ENCODE results near the gene BMP5.

The BMP5 gene

DNA sequence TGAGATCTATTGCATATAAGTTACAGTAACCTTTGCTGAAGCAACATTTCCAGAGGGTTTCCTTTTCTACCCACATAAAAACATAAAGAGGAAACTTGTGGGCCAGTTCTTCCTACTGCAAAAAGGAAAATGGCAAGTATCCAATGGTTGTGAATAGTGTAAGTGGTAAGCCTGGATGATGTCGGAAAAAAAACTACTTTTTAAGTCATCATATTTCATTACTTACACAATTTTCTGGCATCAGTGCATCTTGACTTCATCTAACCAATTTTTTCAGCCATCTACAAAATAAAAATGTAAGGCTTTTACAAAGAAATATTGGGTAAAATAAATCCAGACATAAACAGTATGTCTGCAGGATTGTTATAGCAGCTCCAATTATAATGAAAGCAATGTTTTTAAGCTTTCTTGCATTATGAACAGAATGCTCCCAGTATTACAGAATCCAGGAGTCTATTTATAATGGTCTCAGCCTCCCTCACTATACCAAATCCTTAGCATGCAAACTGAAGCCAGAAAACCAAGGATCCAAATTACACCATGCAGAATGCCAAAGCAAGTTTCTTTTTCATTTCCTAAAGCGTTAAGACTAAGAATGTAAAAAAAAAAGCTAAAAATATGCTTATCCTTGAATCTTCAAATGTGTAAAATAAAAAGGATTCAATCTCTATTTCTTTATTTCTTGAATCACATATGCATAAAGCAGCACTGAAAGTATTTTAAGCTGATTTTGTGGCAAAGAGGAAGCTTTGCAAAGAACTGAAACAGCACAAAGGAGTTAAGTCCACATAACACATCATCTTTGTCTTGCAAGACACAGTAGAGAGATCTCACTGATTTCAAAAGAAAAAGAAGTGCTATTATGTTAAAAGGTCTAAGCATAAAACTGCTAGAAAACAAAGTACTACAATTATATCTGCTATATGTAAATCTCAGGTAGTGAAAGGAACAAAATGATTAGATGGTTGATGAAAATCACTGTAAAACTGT lies 169.6 kb downstream of the BMP5 start:
- no peak for DNase-seq

DNA sequence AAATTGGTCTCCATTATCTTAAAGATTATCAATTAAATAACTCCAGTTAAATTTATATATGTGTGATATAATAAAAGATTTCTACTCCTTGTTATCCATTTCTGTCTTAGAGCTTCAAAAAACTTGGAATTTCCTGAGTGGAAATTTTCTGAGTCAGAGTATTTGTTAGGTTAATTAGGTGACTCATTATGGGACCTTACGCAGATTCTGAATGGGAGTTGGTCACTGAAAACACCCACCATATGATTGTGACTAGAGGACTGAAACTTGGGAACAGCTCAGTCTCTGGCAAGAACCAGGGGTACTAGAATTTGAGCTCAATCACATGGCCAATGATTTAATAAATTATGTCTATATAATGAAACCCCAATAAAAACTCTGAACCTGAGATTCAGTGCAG lies 171.0 kb downstream of the BMP5 start:
- no peak for DNase-seq

All from NCI-H1436 treated with DMSO at 0.1 percent for 48 hours (cell line).